Measurements from ENCODE around the gene NSRP1.

DNA sequence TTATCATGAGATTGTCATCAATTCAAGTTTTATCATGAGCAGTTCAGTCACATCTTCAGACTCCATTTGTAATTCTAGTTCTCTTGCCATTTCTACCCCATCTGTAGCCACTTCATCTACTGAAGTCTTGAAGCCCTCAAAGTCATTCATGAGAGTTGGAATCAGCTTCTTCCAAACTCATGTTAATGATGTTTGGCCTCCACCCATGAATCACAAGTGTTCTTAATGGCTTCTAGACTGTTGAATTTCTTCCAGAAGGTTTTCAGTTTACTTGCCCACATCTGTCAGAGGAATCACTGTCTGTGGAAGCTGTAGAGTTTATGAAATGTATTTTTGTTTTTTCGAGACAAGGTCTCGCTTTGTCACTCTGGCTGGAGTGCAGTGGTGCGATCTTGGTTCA, 16.0 kb downstream of the NSRP1 start:
- TF ChIP-seq ZNF707 (tag by site-specific recombination; IDR thresholded peaks at IDR 0.05): no peak
- TF ChIP-seq, protein P1, sequence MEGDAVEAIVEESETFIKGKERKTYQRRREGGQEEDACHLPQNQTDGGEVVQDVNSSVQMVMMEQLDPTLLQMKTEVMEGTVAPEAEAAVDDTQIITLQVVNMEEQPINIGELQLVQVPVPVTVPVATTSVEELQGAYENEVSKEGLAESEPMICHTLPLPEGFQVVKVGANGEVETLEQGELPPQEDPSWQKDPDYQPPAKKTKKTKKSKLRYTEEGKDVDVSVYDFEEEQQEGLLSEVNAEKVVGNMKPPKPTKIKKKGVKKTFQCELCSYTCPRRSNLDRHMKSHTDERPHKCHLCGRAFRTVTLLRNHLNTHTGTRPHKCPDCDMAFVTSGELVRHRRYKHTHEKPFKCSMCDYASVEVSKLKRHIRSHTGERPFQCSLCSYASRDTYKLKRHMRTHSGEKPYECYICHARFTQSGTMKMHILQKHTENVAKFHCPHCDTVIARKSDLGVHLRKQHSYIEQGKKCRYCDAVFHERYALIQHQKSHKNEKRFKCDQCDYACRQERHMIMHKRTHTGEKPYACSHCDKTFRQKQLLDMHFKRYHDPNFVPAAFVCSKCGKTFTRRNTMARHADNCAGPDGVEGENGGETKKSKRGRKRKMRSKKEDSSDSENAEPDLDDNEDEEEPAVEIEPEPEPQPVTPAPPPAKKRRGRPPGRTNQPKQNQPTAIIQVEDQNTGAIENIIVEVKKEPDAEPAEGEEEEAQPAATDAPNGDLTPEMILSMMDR (tag by site-specific recombination; IDR thresholded peaks at IDR 0.05): no peak
- no peak for TF ChIP-seq ZNF302 (tag by site-specific recombination; IDR thresholded peaks at IDR 0.05; ENCODE audit: low read depth)
- no peak for TF ChIP-seq HOXA7 (CRISPR knock-in tag; IDR thresholded peaks at IDR 0.05; ENCODE audit: borderline replicate concordance)
- TF ChIP-seq YY1 (tag by site-specific recombination; IDR thresholded peaks at IDR 0.05): no peak
- TF ChIP-seq REST (tag by site-specific recombination; IDR thresholded peaks at IDR 0.05): no peak
- TF ChIP-seq ATF2 (tag by site-specific recombination; IDR thresholded peaks at IDR 0.05; ENCODE audit: low read depth): no peak
- no peak for TF ChIP-seq ZNF596 (tag by site-specific recombination; IDR thresholded peaks at IDR 0.05)
- TF ChIP-seq, protein P2, sequence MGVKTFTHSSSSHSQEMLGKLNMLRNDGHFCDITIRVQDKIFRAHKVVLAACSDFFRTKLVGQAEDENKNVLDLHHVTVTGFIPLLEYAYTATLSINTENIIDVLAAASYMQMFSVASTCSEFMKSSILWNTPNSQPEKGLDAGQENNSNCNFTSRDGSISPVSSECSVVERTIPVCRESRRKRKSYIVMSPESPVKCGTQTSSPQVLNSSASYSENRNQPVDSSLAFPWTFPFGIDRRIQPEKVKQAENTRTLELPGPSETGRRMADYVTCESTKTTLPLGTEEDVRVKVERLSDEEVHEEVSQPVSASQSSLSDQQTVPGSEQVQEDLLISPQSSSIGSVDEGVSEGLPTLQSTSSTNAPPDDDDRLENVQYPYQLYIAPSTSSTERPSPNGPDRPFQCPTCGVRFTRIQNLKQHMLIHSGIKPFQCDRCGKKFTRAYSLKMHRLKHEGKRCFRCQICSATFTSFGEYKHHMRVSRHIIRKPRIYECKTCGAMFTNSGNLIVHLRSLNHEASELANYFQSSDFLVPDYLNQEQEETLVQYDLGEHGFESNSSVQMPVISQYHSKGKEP (tag by site-specific recombination; IDR thresholded peaks at IDR 0.05): no peak
- TF ChIP-seq ZBTB8A (tag by site-specific recombination; IDR thresholded peaks at IDR 0.05): no peak
- TF ChIP-seq ZNF548 (tag by site-specific recombination; IDR thresholded peaks at IDR 0.05): no peak
